Mucosa of descending colon (tissue), 3 donors: ENCODE measurements around the gene HNRNPA1L2. TPM values are rescaled to one million over a fixed set of nuclear protein-coding genes. Genes with fewer than 3 reads are reported as not detected.

Experiments used
- ATAC-seq: fragments of 200-7000 bp; cut with Tn5 transposase; one replicate; pipeline ENCODE4 v1.9.1; 2020; ENCODE audit warnings: mild to moderate bottlenecking, moderate library complexity
- DNase-seq, 3 donors: peaks; one replicate each; pipeline ENCODE4 v3.0.0-alpha.2; 2020
- H3K36me3 ChIP-seq: fragments of 200-600 bp; one replicate; pipeline ENCODE4 v1.8.0; 2021; ENCODE audit warnings: low read depth, mild to moderate bottlenecking
- H3K4me1 ChIP-seq: fragments of 200-600 bp; one replicate; pipeline ENCODE4 v1.8.0; 2021; ENCODE audit warnings: low read depth, mild to moderate bottlenecking
- H3K4me3 ChIP-seq: fragments of 200-600 bp; one replicate; pipeline ENCODE4 v1.8.0; 2021; ENCODE audit warnings: mild to moderate bottlenecking
- H3K9me3 ChIP-seq: fragments of 200-600 bp; one replicate; pipeline ENCODE4 v1.8.0; 2021; ENCODE audit warnings: mild to moderate bottlenecking
- intact Hi-C, 2 donors: fragments of 100-400 bp; cut with DNase I in 1 of 2; cut with micrococcal nuclease in 1 of 2; formaldehyde crosslinking; loops; one replicate each; pipeline versions ENCODE4 v1.11.0 to v1.11.1; 2022; cut with DNase I, micrococcal nuclease
- total RNA-seq, 3 donors: library from RNA; stranded (reverse); fragmentation: NEBNext Ultra II Directional in 2 of 3; extraction: Animal tissue kit (Norgen Biotek cat#: 25700) in 2 of 3; gene quantifications; one replicate each; pipeline versions ENCODE4 v1.2.1 to v1.2.4, GENCODE V29; 2021 to 2023
- TF ChIP-seq, protein P1 (sequence below): fragments of 200-600 bp; IDR thresholded peaks from one replicate; pipeline ENCODE4 v1.8.0; 2022; ENCODE audit warnings: antibody characterized with exemption, mild to moderate bottlenecking
- donor health status: DM: no; HTN: no; CAD: no; lungs with moderate emphysema.
- donor health status: DM: no; HTN: no; CAD: no.
- donor health status: DM: no; HTN: yes; CAD: no.

Gene HNRNPA1L2
- total RNA-seq, 3 donors from 2014 or later: 4.5 to 5.2 (median 5.0) TPM

GRCh38 chr13:52651897-52652195, 9.6 kb downstream of the HNRNPA1L2 start:
- peaks cover 27% of the 10 kb centered on the region for H3K4me1 ChIP-seq
- TF ChIP-seq, protein P1, sequence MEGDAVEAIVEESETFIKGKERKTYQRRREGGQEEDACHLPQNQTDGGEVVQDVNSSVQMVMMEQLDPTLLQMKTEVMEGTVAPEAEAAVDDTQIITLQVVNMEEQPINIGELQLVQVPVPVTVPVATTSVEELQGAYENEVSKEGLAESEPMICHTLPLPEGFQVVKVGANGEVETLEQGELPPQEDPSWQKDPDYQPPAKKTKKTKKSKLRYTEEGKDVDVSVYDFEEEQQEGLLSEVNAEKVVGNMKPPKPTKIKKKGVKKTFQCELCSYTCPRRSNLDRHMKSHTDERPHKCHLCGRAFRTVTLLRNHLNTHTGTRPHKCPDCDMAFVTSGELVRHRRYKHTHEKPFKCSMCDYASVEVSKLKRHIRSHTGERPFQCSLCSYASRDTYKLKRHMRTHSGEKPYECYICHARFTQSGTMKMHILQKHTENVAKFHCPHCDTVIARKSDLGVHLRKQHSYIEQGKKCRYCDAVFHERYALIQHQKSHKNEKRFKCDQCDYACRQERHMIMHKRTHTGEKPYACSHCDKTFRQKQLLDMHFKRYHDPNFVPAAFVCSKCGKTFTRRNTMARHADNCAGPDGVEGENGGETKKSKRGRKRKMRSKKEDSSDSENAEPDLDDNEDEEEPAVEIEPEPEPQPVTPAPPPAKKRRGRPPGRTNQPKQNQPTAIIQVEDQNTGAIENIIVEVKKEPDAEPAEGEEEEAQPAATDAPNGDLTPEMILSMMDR: no peak
- peak overlapping the region; percentile 45 for H3K4me3 ChIP-seq
- ATAC-seq: peak; percentile 48
- no peaks in the 10 kb centered on the region for H3K9me3 ChIP-seq
- no peaks in the 10 kb centered on the region for H3K36me3 ChIP-seq
- intact Hi-C loops: no loop called here
- no peak for DNase-seq

GRCh38 chr13:52652196-52652979, 10.2 kb downstream of the HNRNPA1L2 start, which contains the start of gene SUGT1:
Gene SUGT1 (plus strand): TSS chr13:52652836. CDS start chr13:52652921, 85 bp downstream.
- Histone ChIP-seq H3K36me3 (no peaks in the 10 kb centered on the region), H3K4me1 (peaks cover 27% of the 10 kb centered on the region), H3K9me3 (no peaks in the 10 kb centered on the region), H3K4me3 (peak within 1 kb of the TSS; percentile 45)
- intact Hi-C loops: no loop called here
- TF ChIP-seq, protein P1: peak; percentile 28
- DNase-seq (peak; percentile 97 to 99 (median 98)), ATAC-seq (peak; percentile 97)

- TF ChIP-seq, protein P1: peak; percentile 0
- intact Hi-C loops: no loop called here
- no peaks in the 10 kb centered on the region for H3K36me3 ChIP-seq
- H3K9me3 ChIP-seq: no peaks in the 10 kb centered on the region
- peaks cover 27% of the 10 kb centered on the region for H3K4me1 ChIP-seq
- peak overlapping the region; percentile 45 for H3K4me3 ChIP-seq
- DNase-seq (no peak), ATAC-seq (peak; percentile 28)
Measured at GRCh38 chr13:52652980-52653303, 10.7 kb downstream of the HNRNPA1L2 start.

- no peak for DNase-seq
- H3K4me1 ChIP-seq: peaks cover 5% of the 10 kb centered on the region
- no peaks in the 10 kb centered on the region for H3K9me3 ChIP-seq
- TF ChIP-seq, protein P1: no peak
- H3K4me3 ChIP-seq: no peak overlapping the region
- ATAC-seq: no peak
- peaks cover 3% of the 10 kb centered on the region for H3K36me3 ChIP-seq
- intact Hi-C loops: no loop called here
Measured at GRCh38 chr13:52659340-52659739, 17.1 kb downstream of the HNRNPA1L2 start.

DNA sequence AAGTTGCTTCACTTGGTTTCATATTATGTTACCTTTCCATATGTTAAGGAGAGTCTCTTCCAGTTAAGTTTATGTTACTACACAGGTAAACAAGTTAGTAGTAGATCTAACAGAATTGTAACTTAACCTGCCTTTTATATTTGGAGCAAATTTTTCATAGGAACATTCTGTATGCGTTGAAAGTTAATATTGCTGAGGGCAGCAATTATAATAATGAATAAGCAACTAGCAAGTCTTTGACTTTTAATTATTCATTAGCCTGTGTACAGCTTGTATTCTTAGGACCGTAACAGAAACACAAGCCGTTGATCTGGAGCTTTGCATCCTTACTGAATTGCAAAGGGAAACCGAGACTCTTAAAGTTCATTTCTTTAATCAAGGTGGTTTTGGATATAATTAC, 22.0 kb downstream of the HNRNPA1L2 start:
- no peak overlapping the region for H3K4me3 ChIP-seq
- intact Hi-C loops: no loop called here
- no peak for DNase-seq
- no peak for ATAC-seq
- TF ChIP-seq, protein P1: no peak
- no peaks in the 10 kb centered on the region for H3K9me3 ChIP-seq
- H3K36me3 ChIP-seq: peaks cover 3% of the 10 kb centered on the region
- H3K4me1 ChIP-seq: no peaks in the 10 kb centered on the region
